ENCODE results near the gene NRXN3.

NRXN3 gene

DNA sequence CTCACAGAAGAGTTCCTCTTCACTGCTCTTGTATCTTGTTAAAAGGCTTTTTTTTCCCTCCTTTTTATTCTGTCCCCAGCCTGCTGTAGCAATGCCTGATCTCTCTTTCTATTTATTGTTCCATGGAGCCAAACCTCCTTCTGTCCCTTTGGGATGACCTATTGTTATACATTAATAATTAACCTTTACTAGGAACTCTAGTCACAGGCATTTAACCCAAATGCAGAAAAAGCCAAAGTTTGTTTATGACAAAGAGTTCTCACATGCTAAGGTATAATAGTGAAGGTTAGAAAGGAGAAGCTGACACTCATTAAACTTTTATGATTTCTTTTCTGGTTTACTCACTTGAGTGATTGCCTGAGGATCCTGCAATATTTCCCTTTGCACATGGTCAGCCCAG lies 535.8 kb downstream of the NRXN3 start:
- TF ChIP-seq, protein P1, sequence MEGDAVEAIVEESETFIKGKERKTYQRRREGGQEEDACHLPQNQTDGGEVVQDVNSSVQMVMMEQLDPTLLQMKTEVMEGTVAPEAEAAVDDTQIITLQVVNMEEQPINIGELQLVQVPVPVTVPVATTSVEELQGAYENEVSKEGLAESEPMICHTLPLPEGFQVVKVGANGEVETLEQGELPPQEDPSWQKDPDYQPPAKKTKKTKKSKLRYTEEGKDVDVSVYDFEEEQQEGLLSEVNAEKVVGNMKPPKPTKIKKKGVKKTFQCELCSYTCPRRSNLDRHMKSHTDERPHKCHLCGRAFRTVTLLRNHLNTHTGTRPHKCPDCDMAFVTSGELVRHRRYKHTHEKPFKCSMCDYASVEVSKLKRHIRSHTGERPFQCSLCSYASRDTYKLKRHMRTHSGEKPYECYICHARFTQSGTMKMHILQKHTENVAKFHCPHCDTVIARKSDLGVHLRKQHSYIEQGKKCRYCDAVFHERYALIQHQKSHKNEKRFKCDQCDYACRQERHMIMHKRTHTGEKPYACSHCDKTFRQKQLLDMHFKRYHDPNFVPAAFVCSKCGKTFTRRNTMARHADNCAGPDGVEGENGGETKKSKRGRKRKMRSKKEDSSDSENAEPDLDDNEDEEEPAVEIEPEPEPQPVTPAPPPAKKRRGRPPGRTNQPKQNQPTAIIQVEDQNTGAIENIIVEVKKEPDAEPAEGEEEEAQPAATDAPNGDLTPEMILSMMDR (IDR thresholded peaks at IDR 0.05): no peak
- no peak overlapping the region for H3K27ac ChIP-seq
- DNase-seq (ENCODE audit: low spot score): no peak
- no peak overlapping the region for H3K4me3 ChIP-seq

DNA sequence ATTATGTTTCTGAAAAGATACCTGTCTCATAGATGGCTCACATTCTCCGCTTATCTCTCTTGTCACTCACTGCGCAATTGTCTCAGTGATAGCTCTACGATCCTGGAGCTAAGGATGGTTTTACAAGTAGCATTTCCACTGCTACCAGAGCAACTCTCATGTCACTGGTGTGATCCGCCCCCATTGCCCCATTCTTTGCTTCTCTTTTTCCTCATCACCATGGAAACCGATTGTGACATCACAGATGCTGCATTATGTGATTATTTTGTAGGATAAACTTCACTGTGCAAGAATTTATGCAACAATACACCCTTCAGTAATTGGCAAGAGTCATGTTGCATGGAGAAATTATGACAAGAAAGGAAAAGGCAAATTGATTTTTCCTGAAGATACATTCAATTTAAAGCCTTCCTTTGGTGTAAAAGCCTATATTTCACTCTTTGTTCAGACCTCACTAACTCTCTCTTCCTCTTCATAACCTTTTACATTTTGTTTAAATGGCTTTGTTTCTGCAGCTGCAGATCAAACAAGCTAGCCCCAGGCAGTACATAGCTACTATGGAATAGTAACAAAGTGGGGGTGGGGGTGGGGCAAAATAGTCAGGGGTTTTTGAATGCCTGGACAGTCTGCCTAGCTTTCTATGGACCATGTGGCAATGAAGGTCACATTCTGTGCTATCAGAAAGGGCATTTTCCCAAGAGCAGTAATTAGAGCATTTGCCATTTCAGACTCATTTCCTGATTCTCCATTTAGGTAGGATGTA lies 539.8 kb downstream of the NRXN3 start:
- no peak for DNase-seq (ENCODE audit: low spot score)
- TF ChIP-seq, protein P1 (IDR thresholded peaks at IDR 0.05): no peak
- Histone ChIP-seq H3K27ac (no peak overlapping the region), H3K4me3 (no peak overlapping the region)

DNA sequence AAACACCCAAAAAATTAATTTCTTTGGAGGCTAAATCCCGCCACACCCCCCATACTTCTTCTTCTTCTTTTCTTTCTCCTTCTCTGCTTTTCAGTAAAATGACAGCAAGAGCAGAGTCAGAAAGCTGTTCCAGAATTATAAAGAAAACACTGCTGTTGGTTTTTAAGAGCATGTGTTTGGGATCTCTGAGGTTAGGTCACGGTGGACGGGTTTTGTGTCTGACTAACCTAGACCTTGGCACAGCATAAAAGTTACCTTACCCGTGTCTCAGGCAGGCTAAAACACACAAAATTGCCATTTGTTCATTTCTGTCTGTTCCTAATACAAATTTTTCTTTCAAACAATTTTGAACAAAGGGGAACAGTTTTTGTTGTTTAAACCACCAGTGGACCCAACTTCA lies 540.8 kb downstream of the NRXN3 start:
- TF ChIP-seq, protein P1 (IDR thresholded peaks at IDR 0.05): no peak
- no peak for DNase-seq (ENCODE audit: low spot score)
- H3K4me3 ChIP-seq: no peak overlapping the region
- no peak overlapping the region for H3K27ac ChIP-seq

DNA sequence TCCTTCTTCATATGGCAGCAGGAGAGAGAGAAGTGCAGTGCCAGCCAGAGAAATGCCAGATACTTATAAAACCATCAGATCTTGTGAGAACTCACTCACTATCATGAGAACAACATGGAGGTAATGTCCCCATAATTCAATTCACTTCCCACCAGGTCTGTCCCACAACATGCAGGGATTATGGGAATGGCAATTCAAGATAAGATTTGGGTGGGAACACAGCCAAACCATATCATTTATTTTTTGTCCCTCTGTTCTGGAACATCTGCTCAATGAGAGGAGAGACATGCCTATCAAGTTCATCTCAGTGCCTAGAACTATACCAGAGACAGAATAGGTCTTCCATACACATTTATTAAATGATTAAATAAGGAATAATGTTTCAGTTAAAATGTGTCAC lies 543.5 kb downstream of the NRXN3 start:
- Histone ChIP-seq H3K27ac (no peak overlapping the region), H3K4me3 (no peak overlapping the region)
- TF ChIP-seq, protein P1 (IDR thresholded peaks at IDR 0.05): no peak
- DNase-seq (ENCODE audit: low spot score): no peak

DNA sequence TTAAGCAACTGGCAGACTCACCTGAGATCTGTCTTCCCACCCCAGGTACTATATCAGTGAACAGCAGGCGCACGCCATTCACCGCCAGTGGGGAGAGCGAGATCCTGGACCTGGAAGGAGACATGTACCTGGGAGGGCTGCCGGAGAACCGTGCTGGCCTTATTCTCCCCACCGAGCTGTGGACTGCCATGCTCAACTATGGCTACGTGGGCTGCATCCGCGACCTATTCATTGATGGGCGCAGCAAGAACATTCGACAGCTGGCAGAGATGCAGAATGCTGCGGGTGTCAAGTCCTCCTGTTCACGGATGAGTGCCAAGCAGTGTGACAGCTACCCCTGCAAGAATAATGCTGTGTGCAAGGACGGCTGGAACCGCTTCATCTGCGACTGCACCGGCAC lies 544.5 kb downstream of the NRXN3 start:
- TF ChIP-seq, protein P1 (IDR thresholded peaks at IDR 0.05): no peak
- DNase-seq (ENCODE audit: low spot score): no peak
- no peak overlapping the region for H3K27ac ChIP-seq
- H3K4me3 ChIP-seq: no peak overlapping the region

DNA sequence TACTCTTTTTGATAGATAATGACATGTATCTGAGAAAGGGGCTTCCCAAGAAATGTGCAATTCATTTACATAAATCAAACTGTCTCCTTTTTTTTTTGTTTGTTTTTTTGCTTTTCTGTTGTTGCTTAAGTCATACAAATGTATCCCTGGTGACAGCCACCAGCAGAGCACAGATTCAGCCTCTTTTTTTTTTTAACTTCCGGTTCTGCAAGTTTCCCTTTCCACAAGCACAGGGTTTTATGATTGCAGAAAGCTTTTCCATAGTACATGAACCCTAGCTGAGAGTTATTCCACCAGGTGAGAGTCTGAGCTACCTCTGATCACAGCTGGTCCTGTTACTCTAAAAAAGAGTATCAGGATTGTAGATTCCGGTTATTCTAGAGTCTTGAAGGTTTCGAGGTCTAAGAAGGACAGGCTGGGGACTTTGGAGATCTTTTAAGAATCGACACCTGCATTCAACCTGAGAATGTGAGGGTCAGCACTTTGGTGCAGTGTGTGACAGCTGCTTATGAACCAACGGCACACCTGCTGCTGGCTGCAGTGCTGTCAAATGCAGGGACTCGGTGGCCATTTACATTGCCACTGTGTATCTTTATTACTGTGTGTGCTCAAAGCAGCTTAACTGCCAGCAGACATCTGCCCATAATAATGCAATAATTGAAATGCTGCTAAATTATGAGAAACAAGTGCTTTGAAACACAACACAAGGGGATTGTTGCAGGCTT lies 551.7 kb downstream of the NRXN3 start:
- DNase-seq (ENCODE audit: low spot score): no peak
- no peak overlapping the region for H3K27ac ChIP-seq
- H3K4me3 ChIP-seq: no peak overlapping the region
- TF ChIP-seq, protein P1 (IDR thresholded peaks at IDR 0.05): no peak

DNA sequence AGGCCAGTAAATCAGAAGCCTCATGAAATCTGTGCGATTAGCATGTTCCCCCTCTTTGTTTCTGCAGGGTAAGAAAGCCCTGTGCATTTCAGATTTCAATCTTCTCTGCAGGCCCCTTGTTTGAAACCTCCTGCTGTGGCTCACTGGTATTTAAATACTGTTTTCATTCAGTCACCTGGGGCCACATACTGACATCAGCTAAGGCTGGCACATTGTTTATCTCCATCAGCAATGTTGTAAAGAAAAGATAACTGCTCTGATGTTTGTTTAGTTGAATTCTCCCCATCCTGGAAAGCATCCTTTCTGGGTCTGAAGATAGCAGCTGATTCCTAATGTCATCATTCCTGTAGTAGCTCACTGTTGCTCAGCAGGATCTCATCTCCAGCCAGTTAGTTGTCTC lies 554.9 kb downstream of the NRXN3 start:
- no peak for DNase-seq (ENCODE audit: low spot score)
- H3K27ac ChIP-seq: no peak overlapping the region
- TF ChIP-seq, protein P1 (IDR thresholded peaks at IDR 0.05): no peak
- H3K4me3 ChIP-seq: no peak overlapping the region

Data from coronary artery (tissue), 2 donors.